A673 (cell line): ENCODE data around the gene SLAMF7.

ENCODE experiments used
- EZH2 ChIP-seq: fragments of 200-600 bp; sonication (generic); IDR thresholded peaks from 2 replicates; pipeline ENCODE4 v1.6.1; 2017; ENCODE audit warnings: borderline replicate concordance, low read depth, mild to moderate bottlenecking, mixed read lengths, antibody characterized with exemption, low read length; ENCODE audit not compliant: poor library complexity, severe bottlenecking
- TF ChIP-seq, protein P1 (sequence below): fragments of 300-800, 200-600 bp; sonication (generic); conservative IDR thresholded peaks from 2 replicates; pipeline ENCODE4 v1.5.1; 2017; ENCODE audit warnings: low read depth, mild to moderate bottlenecking, antibody characterized with exemption, low read length, moderate library complexity, mixed read lengths

DNA sequence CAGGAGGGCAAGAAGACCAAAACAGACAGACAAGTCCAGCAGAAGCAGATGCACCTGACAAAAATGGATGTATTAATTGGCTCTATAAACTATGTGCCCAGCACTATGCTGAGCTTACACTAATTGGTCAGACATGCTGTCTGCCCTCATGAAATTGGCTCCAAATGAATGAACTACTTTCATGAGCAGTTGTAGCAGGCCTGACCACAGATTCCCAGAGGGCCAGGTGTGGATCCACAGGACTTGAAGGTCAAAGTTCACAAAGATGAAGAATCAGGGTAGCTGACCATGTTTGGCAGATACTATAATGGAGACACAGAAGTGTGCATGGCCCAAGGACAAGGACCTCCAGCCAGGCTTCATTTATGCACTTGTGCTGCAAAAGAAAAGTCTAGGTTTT is 14.5 kb downstream of the SLAMF7 start:
- TF ChIP-seq, protein P1, sequence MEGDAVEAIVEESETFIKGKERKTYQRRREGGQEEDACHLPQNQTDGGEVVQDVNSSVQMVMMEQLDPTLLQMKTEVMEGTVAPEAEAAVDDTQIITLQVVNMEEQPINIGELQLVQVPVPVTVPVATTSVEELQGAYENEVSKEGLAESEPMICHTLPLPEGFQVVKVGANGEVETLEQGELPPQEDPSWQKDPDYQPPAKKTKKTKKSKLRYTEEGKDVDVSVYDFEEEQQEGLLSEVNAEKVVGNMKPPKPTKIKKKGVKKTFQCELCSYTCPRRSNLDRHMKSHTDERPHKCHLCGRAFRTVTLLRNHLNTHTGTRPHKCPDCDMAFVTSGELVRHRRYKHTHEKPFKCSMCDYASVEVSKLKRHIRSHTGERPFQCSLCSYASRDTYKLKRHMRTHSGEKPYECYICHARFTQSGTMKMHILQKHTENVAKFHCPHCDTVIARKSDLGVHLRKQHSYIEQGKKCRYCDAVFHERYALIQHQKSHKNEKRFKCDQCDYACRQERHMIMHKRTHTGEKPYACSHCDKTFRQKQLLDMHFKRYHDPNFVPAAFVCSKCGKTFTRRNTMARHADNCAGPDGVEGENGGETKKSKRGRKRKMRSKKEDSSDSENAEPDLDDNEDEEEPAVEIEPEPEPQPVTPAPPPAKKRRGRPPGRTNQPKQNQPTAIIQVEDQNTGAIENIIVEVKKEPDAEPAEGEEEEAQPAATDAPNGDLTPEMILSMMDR, result no peak
- no peak for TF ChIP-seq EZH2
